HepG2 (cell line): ENCODE measurements around the gene PDE8B. TPM values are rescaled to one million over a fixed set of nuclear protein-coding genes. Genes with fewer than 3 reads are reported as not detected.

Experiments
- ATAC-seq: fragments of 200-7000 bp; cut with Tn5 transposase; 3 replicates; pipeline ENCODE4 v1.9.1; 2020; ENCODE audit warnings: mild to moderate bottlenecking, moderate library complexity
- BruUV-seq: library from RNA; stranded (reverse); fragments of 400-500 nt; replicated peaks from 2 replicates; lab custom pipeline; 2021; lab: Mats Ljungman, UMichigan
- CTCF ChIA-PET: fragments of 300-600 bp; formaldehyde crosslinking; extraction: SDS; loops from one replicate; lab custom pipeline; 2021; ENCODE audit warnings: low total read pairs, inconsistent platforms, low intra/inter-chr PET ratio; lab: Yijun Ruan, JAX
- POLR2A ChIA-PET: fragments of 350-600 bp; sonication (Branson Sonifier 250); formaldehyde crosslinking; loops from one replicate; lab custom pipeline; 2020; ENCODE audit warnings: antibody characterized with exemption, inconsistent platforms; lab: Yijun Ruan, JAX
- DNase-seq: peaks from one replicate; pipeline ENCODE4 v3.0.0-alpha.2; 2015; ENCODE audit warnings: low spot score
- FAIRE-seq: peaks from 3 replicates; lab custom pipeline; 2011; peaks lifted over from hg19 to GRCh38; lab: Jason Lieb, UNC
- H2AFZ ChIP-seq: one replicate; pipeline ENCODE4 v1.6.1; 2011; ENCODE audit warnings: low read length, inconsistent platforms
- H3K27ac ChIP-seq: fragments of 300-600 bp; 3 replicates; pipeline ENCODE4 v1.8.0; 2011; ENCODE audit warnings: mixed run types, mild to moderate bottlenecking, mixed read lengths, low read length, inconsistent platforms; ENCODE audit not compliant: insufficient read depth; ENCODE audit errors: extremely low read length
- H3K27me3 ChIP-seq, 2 experiments: fragments of 200-600 bp in 1 of 2; 2 replicates in 1 of 2; 3 replicates in 1 of 2; pipeline versions ENCODE4 v1.6.0 to v1.8.0; 2011; ENCODE audit warnings: low read length in 2 of 2, mild to moderate bottlenecking in 2 of 2, moderate library complexity in 2 of 2, inconsistent platforms in 1 of 2; ENCODE audit not compliant: insufficient read depth in 2 of 2, control insufficient read depth in 1 of 2
- H3K36me3 ChIP-seq, 2 experiments: fragments of 200-600 bp in 1 of 2; replicated peaks in 1 of 2; 2 replicates in 1 of 2; 3 replicates in 1 of 2; pipeline versions ENCODE4 v1.5.1 to v1.8.0; 2011; ENCODE audit warnings: low read length in 2 of 2, inconsistent platforms in 1 of 2; ENCODE audit not compliant: insufficient read depth in 2 of 2, control insufficient read depth in 1 of 2
- H3K4me1 ChIP-seq: 2 replicates; pipeline ENCODE4 v1.5.1; 2012; ENCODE audit warnings: low read length, inconsistent platforms; ENCODE audit not compliant: insufficient read depth
- H3K4me2 ChIP-seq: 2 replicates; pipeline ENCODE4 v1.6.0; 2011; ENCODE audit warnings: low read depth, low read length, inconsistent platforms
- H3K4me3 ChIP-seq, 3 experiments: fragments of 200-600 bp in 1 of 3; sonication (generic), shearing (Covaris generic) in 1 of 3; replicated peaks in 1 of 3; 2 replicates each; pipeline ENCODE4 v1.5.1; 2011 to 2016; ENCODE audit warnings: low read length in 3 of 3, inconsistent platforms in 2 of 3, low read depth in 2 of 3, mild to moderate bottlenecking in 2 of 3, control low read depth in 1 of 3, mixed read lengths in 1 of 3; ENCODE audit not compliant: insufficient read depth in 1 of 3
- H3K79me2 ChIP-seq: one replicate; pipeline ENCODE4 v1.6.1; 2011; ENCODE audit warnings: low read length, inconsistent platforms; ENCODE audit not compliant: insufficient read depth
- H3K9ac ChIP-seq: 2 replicates; pipeline ENCODE4 v1.6.0; 2011; ENCODE audit warnings: mild to moderate bottlenecking, low read depth, low read length, inconsistent platforms; ENCODE audit not compliant: insufficient read depth
- H3K9me3 ChIP-seq: 2 replicates; pipeline ENCODE4 v1.5.1; 2012; ENCODE audit warnings: mild to moderate bottlenecking, low read length
- H4K20me1 ChIP-seq: 2 replicates; pipeline ENCODE4 v1.6.0; 2011; ENCODE audit warnings: inconsistent platforms, mild to moderate bottlenecking, low read length, moderate library complexity; ENCODE audit not compliant: insufficient read depth
- BORCS8-MEF2B ChIP-seq: sonication (generic); formaldehyde crosslinking; IDR thresholded peaks from 2 replicates; pipeline ENCODE4 v1.8.0; 2022; ENCODE audit warnings: mild to moderate bottlenecking, missing genetic modification reagents
- MED8 ChIP-seq: sonication (generic); formaldehyde crosslinking; IDR thresholded peaks from 2 replicates; pipeline ENCODE4 v1.8.1; 2023; ENCODE audit warnings: mild to moderate bottlenecking, missing genetic modification reagents; ENCODE audit not compliant: insufficient replicate concordance
- ZNF225 ChIP-seq: sonication (generic); formaldehyde crosslinking; IDR thresholded peaks from 2 replicates; pipeline ENCODE4 v1.4.0; 2020; ENCODE audit warnings: mild to moderate bottlenecking, missing genetic modification reagents
- ZNF367 ChIP-seq: sonication (generic); formaldehyde crosslinking; IDR thresholded peaks from 2 replicates; pipeline ENCODE4 v1.4.0; 2020; ENCODE audit warnings: missing genetic modification reagents, borderline replicate concordance
- ZUFSP ChIP-seq: sonication (generic); formaldehyde crosslinking; IDR thresholded peaks from 2 replicates; pipeline ENCODE4 v1.9.0; 2021; ENCODE audit warnings: missing genetic modification reagents, mild to moderate bottlenecking, borderline replicate concordance
- in situ Hi-C: cut with HindIII; loops from 2 replicates; pipeline ENCODE4 v1.10.0; 2017; ENCODE audit warnings: low pct_unique_long_range_greater_than_20kb; ENCODE audit not compliant: extremely low pct_ligation_motif_present
- intact Hi-C: fragments of 100-400 bp; cut with micrococcal nuclease; formaldehyde crosslinking; loops from one replicate; pipeline ENCODE4 v1.10.0; 2022; ENCODE audit not compliant: unreplicated experiment
- polyA plus RNA-seq, 8 experiments: library from polyadenylated mRNA; depleted of rRNA in 3 of 8; stranded (reverse) in 7 of 8; unstranded in 1 of 8; fragments of >200 nt; fragmentation: Illumina TruSeq in 4 of 8; extraction: Trizol in 4 of 8; gene quantifications; 2 replicates each; pipeline versions ENCODE4 v1.2.1 to v1.2.3, GENCODE V29; 2011 to 2016; ENCODE audit warnings: low read depth in 4 of 8, missing spikeins in 1 of 8, mixed read lengths in 1 of 8; ENCODE audit not compliant: insufficient read depth in 1 of 8
- total RNA-seq, 5 experiments: library from RNA; depleted of rRNA; stranded (reverse); fragments of >200 nt; fragmentation: Illumina TruSeq; extraction: Trizol; gene quantifications; 2 replicates each; pipeline ENCODE4 v1.2.3, GENCODE V29; 2016; ENCODE audit warnings: low read depth in 1 of 5
- TF ChIP-seq, protein P1 (sequence below): sonication (generic); formaldehyde crosslinking; IDR thresholded peaks from 2 replicates; pipeline ENCODE4 v1.9.0; 2021; ENCODE audit warnings: mild to moderate bottlenecking, missing genetic modification reagents

Gene PDE8B
- total and polyA plus RNA-seq, 2 of the 13 experiments (the other 11 are each of a cell fraction or from before 2014, with no cell fraction given), result 0.07 TPM; not detected in 1

DNA sequence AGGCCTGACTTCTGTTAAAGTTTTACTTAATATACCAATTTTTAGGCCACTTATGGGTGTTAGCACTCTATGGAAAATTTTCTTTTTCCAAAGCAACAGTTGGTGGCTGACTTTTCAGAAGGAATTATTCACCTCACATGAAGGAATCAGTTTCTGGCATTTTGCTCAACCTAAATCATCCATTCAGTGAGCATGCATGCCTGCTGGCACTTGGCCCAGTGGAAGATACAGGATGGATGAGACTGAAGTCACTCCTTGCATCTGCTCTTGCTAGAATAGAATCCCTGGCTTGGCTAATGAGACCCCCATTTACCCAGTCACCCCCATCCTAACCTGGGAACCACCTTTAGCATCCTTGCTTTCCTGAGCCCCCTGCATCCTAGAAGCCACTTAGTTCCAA is 149.9 kb downstream of the PDE8B start:
- no peak overlapping the region for H3K4me2 ChIP-seq
- no peaks in the 10 kb centered on the region for H4K20me1 ChIP-seq
- ChIA-PET POLR2A (no interaction called here), CTCF (no interaction called here)
- H3K27me3 ChIP-seq, result no peaks in the 10 kb centered on the region; a peak in 1 of 5 replicates
- FAIRE-seq (no peak), DNase-seq (no peak), ATAC-seq (no peak)
- H3K79me2 ChIP-seq, result no peaks in the 10 kb centered on the region
- in situ Hi-C loops (no loop called here), intact Hi-C loops (no loop called here)
- no peak overlapping the region for H2AFZ ChIP-seq
- no peaks in the 10 kb centered on the region for H3K36me3 ChIP-seq
- H3K27ac ChIP-seq, result no peak overlapping the region
- no peak overlapping the region for H3K4me3 ChIP-seq
- no peak overlapping the region for H3K9ac ChIP-seq
- H3K4me1 ChIP-seq, result peaks cover 8% of the 10 kb centered on the region
- BruUV-seq, result no TSS peak
- no peak for TF ChIP-seq ZNF367 (CRISPR knock-in tag)
- no peak for TF ChIP-seq BORCS8-MEF2B (CRISPR knock-in tag)
- TF ChIP-seq, protein P1, sequence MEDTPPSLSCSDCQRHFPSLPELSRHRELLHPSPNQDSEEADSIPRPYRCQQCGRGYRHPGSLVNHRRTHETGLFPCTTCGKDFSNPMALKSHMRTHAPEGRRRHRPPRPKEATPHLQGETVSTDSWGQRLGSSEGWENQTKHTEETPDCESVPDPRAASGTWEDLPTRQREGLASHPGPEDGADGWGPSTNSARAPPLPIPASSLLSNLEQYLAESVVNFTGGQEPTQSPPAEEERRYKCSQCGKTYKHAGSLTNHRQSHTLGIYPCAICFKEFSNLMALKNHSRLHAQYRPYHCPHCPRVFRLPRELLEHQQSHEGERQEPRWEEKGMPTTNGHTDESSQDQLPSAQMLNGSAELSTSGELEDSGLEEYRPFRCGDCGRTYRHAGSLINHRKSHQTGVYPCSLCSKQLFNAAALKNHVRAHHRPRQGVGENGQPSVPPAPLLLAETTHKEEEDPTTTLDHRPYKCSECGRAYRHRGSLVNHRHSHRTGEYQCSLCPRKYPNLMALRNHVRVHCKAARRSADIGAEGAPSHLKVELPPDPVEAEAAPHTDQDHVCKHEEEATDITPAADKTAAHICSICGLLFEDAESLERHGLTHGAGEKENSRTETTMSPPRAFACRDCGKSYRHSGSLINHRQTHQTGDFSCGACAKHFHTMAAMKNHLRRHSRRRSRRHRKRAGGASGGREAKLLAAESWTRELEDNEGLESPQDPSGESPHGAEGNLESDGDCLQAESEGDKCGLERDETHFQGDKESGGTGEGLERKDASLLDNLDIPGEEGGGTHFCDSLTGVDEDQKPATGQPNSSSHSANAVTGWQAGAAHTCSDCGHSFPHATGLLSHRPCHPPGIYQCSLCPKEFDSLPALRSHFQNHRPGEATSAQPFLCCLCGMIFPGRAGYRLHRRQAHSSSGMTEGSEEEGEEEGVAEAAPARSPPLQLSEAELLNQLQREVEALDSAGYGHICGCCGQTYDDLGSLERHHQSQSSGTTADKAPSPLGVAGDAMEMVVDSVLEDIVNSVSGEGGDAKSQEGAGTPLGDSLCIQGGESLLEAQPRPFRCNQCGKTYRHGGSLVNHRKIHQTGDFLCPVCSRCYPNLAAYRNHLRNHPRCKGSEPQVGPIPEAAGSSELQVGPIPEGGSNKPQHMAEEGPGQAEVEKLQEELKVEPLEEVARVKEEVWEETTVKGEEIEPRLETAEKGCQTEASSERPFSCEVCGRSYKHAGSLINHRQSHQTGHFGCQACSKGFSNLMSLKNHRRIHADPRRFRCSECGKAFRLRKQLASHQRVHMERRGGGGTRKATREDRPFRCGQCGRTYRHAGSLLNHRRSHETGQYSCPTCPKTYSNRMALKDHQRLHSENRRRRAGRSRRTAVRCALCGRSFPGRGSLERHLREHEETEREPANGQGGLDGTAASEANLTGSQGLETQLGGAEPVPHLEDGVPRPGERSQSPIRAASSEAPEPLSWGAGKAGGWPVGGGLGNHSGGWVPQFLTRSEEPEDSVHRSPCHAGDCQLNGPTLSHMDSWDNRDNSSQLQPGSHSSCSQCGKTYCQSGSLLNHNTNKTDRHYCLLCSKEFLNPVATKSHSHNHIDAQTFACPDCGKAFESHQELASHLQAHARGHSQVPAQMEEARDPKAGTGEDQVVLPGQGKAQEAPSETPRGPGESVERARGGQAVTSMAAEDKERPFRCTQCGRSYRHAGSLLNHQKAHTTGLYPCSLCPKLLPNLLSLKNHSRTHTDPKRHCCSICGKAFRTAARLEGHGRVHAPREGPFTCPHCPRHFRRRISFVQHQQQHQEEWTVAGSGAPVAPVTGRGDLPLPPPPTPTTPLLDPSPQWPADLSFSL (CRISPR knock-in tag), result no peak
- TF ChIP-seq ZUFSP, result no peak
- no peak for TF ChIP-seq ZNF225 (CRISPR knock-in tag)
- no peak for TF ChIP-seq MED8
- H3K9me3 ChIP-seq, result no peaks in the 10 kb centered on the region
